Measurements from ENCODE around the gene PREB.
"Not testable (repeated sequence)": the region's sequence is repeated elsewhere in the genome, so short reads cannot be mapped to it uniquely, and the experiment has no call there.

Gene PREB

GRCh38 chr2:27133905-27134780, at the start of gene PREB:
Gene PREB, minus strand, starts transcription at chr2:27134636. Its CDS starts 215 bp downstream, at chr2:27134421.
- DNase-seq (ENCODE audit: low spot score): peak; percentile 93

GRCh38 chr2:27184115-27184514, 49.7 kb upstream of the PREB start:
- no peak for DNase-seq (ENCODE audit: low spot score)

- DNase-seq (ENCODE audit: low spot score): no peak
These were observed 47.9 kb upstream of the PREB start for GRCh38 chr2:27182346-27182745.

GRCh38 chr2:27179344-27180000, 45.0 kb upstream of the PREB start:
- DNase-seq (ENCODE audit: low spot score): no peak

GRCh38 chr2:27178469-27178868, 44.0 kb upstream of the PREB start:
- DNase-seq (ENCODE audit: low spot score): no peak

GRCh38 chr2:27177441-27178351, 43.3 kb upstream of the PREB start:
- peak; percentile 99 for DNase-seq (ENCODE audit: low spot score)

GRCh38 chr2:27175781-27176180, 41.3 kb upstream of the PREB start:
- DNase-seq (ENCODE audit: low spot score): not testable (repeated sequence)

- DNase-seq (ENCODE audit: low spot score): no peak
These were observed 40.9 kb upstream of the PREB start for GRCh38 chr2:27175330-27175729.

GRCh38 chr2:27174638-27175037, 40.2 kb upstream of the PREB start:
- peak; percentile 53 for DNase-seq (ENCODE audit: low spot score)

- DNase-seq (ENCODE audit: low spot score): no peak
These were observed 37.0 kb upstream of the PREB start for GRCh38 chr2:27171351-27171848.

GRCh38 chr2:27170581-27171337, 36.3 kb upstream of the PREB start:
- DNase-seq (ENCODE audit: low spot score): no peak

- no peak for DNase-seq (ENCODE audit: low spot score)
These were observed 30.7 kb upstream of the PREB start for GRCh38 chr2:27164960-27165763.

- peak; percentile 70 for DNase-seq (ENCODE audit: low spot score)
These were observed 28.0 kb upstream of the PREB start for GRCh38 chr2:27162151-27163121.

GRCh38 chr2:27160191-27160590, 25.8 kb upstream of the PREB start:
- DNase-seq (ENCODE audit: low spot score): no peak

GRCh38 chr2:27159271-27159670, 24.8 kb upstream of the PREB start:
- no peak for DNase-seq (ENCODE audit: low spot score)

GRCh38 chr2:27158468-27158867, 24.0 kb upstream of the PREB start:
- DNase-seq (ENCODE audit: low spot score): no peak

GRCh38 chr2:27155069-27155520, 20.7 kb upstream of the PREB start:
- DNase-seq (ENCODE audit: low spot score): no peak

- DNase-seq (ENCODE audit: low spot score): no peak
These were observed 20.1 kb upstream of the PREB start for GRCh38 chr2:27154488-27154887.

GRCh38 chr2:27152796-27153464, 18.5 kb upstream of the PREB start:
- DNase-seq (ENCODE audit: low spot score): peak; percentile 61
